ENCODE data around the gene RBM3.
A peak's percentile ranks its signal among the peaks of the same experiment; 100 is the strongest.

The RBM3 gene

DNA sequence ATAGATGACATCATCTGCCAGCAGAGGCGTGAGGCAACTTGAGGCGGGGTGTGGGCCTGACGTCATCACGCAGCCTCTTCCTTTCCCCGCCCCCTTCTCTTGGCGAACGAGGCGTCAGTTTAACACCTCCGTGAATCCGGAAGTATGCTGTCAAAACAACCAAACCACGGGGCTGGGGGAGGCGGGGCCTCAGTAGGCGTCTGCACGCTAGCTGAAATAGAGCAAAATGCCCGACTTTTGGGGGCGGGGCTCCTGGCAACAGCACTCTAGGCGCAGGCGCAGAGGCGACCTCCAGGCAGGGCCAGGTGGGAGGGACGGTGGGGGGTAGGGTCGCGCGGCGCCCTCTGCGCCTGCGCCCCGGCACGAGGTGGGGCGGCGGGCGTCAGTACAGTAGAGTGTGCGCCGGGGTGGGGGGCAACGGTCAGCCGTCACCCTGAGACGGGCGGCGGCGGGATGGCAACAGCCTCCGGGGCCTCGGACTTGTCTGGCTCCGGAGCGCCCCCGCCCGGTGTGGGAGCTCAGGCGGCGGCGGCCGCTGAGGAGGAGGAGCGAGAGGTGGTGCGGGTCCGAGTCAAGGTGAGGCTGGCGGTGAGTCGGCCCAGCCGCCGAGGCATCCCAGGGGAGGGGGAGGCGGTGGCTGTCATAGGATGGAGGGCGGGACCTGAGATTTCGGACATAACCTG is 34.8 kb upstream of the RBM3 start, which contains the start of gene TBC1D25:
Gene TBC1D25, plus strand, starts transcription at position 370 of the 683 bp plus-strand sequence. Its CDS starts 84 bp downstream, at position 454.
- Histone ChIP-seq H2AFZ (ENCODE audit: low read depth, low read length) (peak within 1 kb of the TSS; percentile 76), H3K79me2 (ENCODE audit: insufficient read depth, low read length) (peaks cover 25% of the 10 kb centered on the region), H3K9ac (ENCODE audit: low read depth, low read length) (peak within 1 kb of the TSS; percentile 79), H3K36me3 (ENCODE audit: insufficient read depth, low read length) (peaks cover 19% of the 10 kb centered on the region), H4K20me1 (ENCODE audit: insufficient read depth, low read length) (no peaks in the 10 kb centered on the region), H3K27me3 (ENCODE audit: insufficient read depth, low read length, poor library complexity) (no peaks in the 10 kb centered on the region), H3K4me2 (ENCODE audit: insufficient read depth, low read length) (peak within 1 kb of the TSS; percentile 79), H3K4me3 (ENCODE audit: low read depth in 1 of 2, low read length in 2 of 2) (peak within 1 kb of the TSS; percentile 86 to 93; a peak in 3 of 4 replicates), H3K4me1 (ENCODE audit: insufficient read depth, low read length) (peaks cover 22% of the 10 kb centered on the region), H3K27ac (ENCODE audit: low read length) (peak within 1 kb of the TSS; percentile 86), H3K9me3 (ENCODE audit: insufficient read depth, low read length, severe bottlenecking) (no peaks in the 10 kb centered on the region)
- DNase-seq (peak; percentile 98), ATAC-seq (ENCODE audit: insufficient read depth, low read depth) (peak; percentile 90)
- TF ChIP-seq EZH2 (IDR thresholded peaks at IDR 0.05; ENCODE audit: borderline replicate concordance, low read depth, low read length, severe bottlenecking) (no peak), CTCF (IDR thresholded peaks at IDR 0.05; ENCODE audit: borderline replicate concordance, extremely low read depth, low read length, poor library complexity, severe bottlenecking) (peak; percentile 52)

- peak overlapping the region; percentile 79 for H3K9ac ChIP-seq (ENCODE audit: low read depth, low read length)
- no peaks in the 10 kb centered on the region for H3K9me3 ChIP-seq (ENCODE audit: insufficient read depth, low read length, severe bottlenecking)
- H3K4me1 ChIP-seq (ENCODE audit: insufficient read depth, low read length), result peaks cover 22% of the 10 kb centered on the region
- ATAC-seq (ENCODE audit: insufficient read depth, low read depth) (peak; percentile 50), DNase-seq (peak; percentile 61)
- TF ChIP-seq EZH2 (IDR thresholded peaks at IDR 0.05; ENCODE audit: borderline replicate concordance, low read depth, low read length, severe bottlenecking) (no peak), CTCF (IDR thresholded peaks at IDR 0.05; ENCODE audit: borderline replicate concordance, extremely low read depth, low read length, poor library complexity, severe bottlenecking) (no peak)
- H3K27ac ChIP-seq (ENCODE audit: low read length), result peak overlapping the region; percentile 86
- peak overlapping the region; percentile 76 for H2AFZ ChIP-seq (ENCODE audit: low read depth, low read length)
- peak overlapping the region; percentile 86 to 93; a peak in 3 of 4 replicates for H3K4me3 ChIP-seq (ENCODE audit: low read depth in 1 of 2, low read length in 2 of 2)
- H4K20me1 ChIP-seq (ENCODE audit: insufficient read depth, low read length), result no peaks in the 10 kb centered on the region
- H3K36me3 ChIP-seq (ENCODE audit: insufficient read depth, low read length), result peaks cover 25% of the 10 kb centered on the region
- no peaks in the 10 kb centered on the region for H3K27me3 ChIP-seq (ENCODE audit: insufficient read depth, low read length, poor library complexity)
- H3K4me2 ChIP-seq (ENCODE audit: insufficient read depth, low read length), result peak overlapping the region; percentile 79
- H3K79me2 ChIP-seq (ENCODE audit: insufficient read depth, low read length), result peaks cover 25% of the 10 kb centered on the region
Measured at GRCh38 chrX:48540028-48540375, 34.3 kb upstream of the RBM3 start.

DNA sequence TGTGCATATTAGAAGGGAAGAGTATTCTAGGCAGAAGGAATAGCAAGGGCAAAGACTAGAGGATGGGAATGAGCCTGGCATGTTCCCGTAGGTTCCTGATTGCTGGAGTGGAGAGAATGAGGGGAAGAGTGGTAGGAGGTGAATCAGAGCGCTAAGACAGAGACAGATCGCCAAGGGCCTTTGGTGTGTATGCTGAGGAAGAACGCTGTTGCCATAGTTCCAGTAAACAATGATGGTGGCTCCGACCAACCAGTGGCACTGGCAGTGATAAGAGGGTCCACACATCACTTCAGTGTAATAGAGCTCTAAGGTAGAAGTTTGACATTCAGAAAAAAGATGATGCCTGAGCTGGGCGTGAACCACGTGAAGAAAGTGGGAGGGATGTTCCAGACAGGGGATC is 33.8 kb upstream of the RBM3 start:
- H3K27me3 ChIP-seq (ENCODE audit: insufficient read depth, low read length, poor library complexity), result no peaks in the 10 kb centered on the region
- H4K20me1 ChIP-seq (ENCODE audit: insufficient read depth, low read length), result no peaks in the 10 kb centered on the region
- DNase-seq (no peak), ATAC-seq (ENCODE audit: insufficient read depth, low read depth) (no peak)
- no peak overlapping the region for H2AFZ ChIP-seq (ENCODE audit: low read depth, low read length)
- peak overlapping the region; percentile 86 for H3K27ac ChIP-seq (ENCODE audit: low read length)
- peaks cover 25% of the 10 kb centered on the region for H3K79me2 ChIP-seq (ENCODE audit: insufficient read depth, low read length)
- H3K9ac ChIP-seq (ENCODE audit: low read depth, low read length), result peak overlapping the region; percentile 79
- H3K36me3 ChIP-seq (ENCODE audit: insufficient read depth, low read length), result peaks cover 29% of the 10 kb centered on the region
- H3K4me1 ChIP-seq (ENCODE audit: insufficient read depth, low read length), result peaks cover 22% of the 10 kb centered on the region
- peak overlapping the region; percentile 86 to 93; a peak in 3 of 4 replicates for H3K4me3 ChIP-seq (ENCODE audit: low read depth in 1 of 2, low read length in 2 of 2)
- no peaks in the 10 kb centered on the region for H3K9me3 ChIP-seq (ENCODE audit: insufficient read depth, low read length, severe bottlenecking)
- TF ChIP-seq EZH2 (IDR thresholded peaks at IDR 0.05; ENCODE audit: borderline replicate concordance, low read depth, low read length, severe bottlenecking), result no peak
- TF ChIP-seq CTCF (IDR thresholded peaks at IDR 0.05; ENCODE audit: borderline replicate concordance, extremely low read depth, low read length, poor library complexity, severe bottlenecking), result no peak
- H3K4me2 ChIP-seq (ENCODE audit: insufficient read depth, low read length), result peak overlapping the region; percentile 79

All from DND-41 (cell line).